GM12874 (cell line): ENCODE measurements around the gene FBXO17.

Experiments
- CTCF ChIP-seq: IDR thresholded peaks from 2 replicates; pipeline ENCODE4 v1.5.1; 2011; ENCODE audit warnings: low read depth, mild to moderate bottlenecking, control low read depth, low read length, moderate library complexity; ENCODE audit not compliant: insufficient read depth

Gene FBXO17

GRCh38 chr19:38904581-38905539, 70.7 kb downstream of the FBXO17 start:
- TF ChIP-seq CTCF = no peak

GRCh38 chr19:38901683-38902082, 73.9 kb downstream of the FBXO17 start:
- TF ChIP-seq CTCF = no peak

GRCh38 chr19:38900743-38901190, 74.8 kb downstream of the FBXO17 start:
- TF ChIP-seq CTCF = no peak

GRCh38 chr19:38900202-38900629, 75.3 kb downstream of the FBXO17 start:
- TF ChIP-seq CTCF = no peak

- no peak for TF ChIP-seq CTCF
These were observed 75.9 kb downstream of the FBXO17 start, which contains the start of the genes NFKBIB and SIRT2 for GRCh38 chr19:38899447-38900201. Gene NFKBIB, plus strand, starts transcription at chr19:38899969. Its CDS starts 64 bp downstream, at chr19:38900033. Gene SIRT2, minus strand, starts transcription at chr19:38899618. Its CDS starts 97 bp downstream, at chr19:38899521.

GRCh38 chr19:38898788-38899446, 76.6 kb downstream of the FBXO17 start:
- no peak for TF ChIP-seq CTCF
